Stimulated activated memory B cell treated with anti-CD40 and anti-IgM and Interleukin-4, amounts not matched to agents 10 μg/mL and 1 μg/mL and 100 μg/mL, for 72 hours (primary cell): Measurements from ENCODE around the gene PUSL1.
"Not testable (repeated sequence)": the region's sequence is repeated elsewhere in the genome, so short reads cannot be mapped to it uniquely, and the experiment has no call there.

Experiments
- ATAC-seq: fragments of 150-1000 bp; cut with Tn5 transposase; 2 replicates; pipeline ENCODE4 v1.10.0; 2021
- H3K27ac Mint-ChIP-seq: one replicate; pipeline ENCODE4 v1.8.0; 2022; ENCODE audit warnings: mild to moderate bottlenecking, mixed read lengths
- H3K27me3 Mint-ChIP-seq: one replicate; pipeline ENCODE4 v1.8.0; 2022; ENCODE audit warnings: mixed read lengths
- H3K36me3 Mint-ChIP-seq: one replicate; pipeline ENCODE4 v1.8.0; 2022; ENCODE audit warnings: mixed read lengths
- H3K4me1 Mint-ChIP-seq: one replicate; pipeline ENCODE4 v1.8.0; 2022; ENCODE audit warnings: mixed read lengths
- H3K4me3 Mint-ChIP-seq: one replicate; pipeline ENCODE4 v1.8.0; 2022; ENCODE audit warnings: mild to moderate bottlenecking, moderate library complexity, mixed read lengths
- H3K9me3 Mint-ChIP-seq: one replicate; pipeline ENCODE4 v1.8.0; 2022; ENCODE audit warnings: mixed read lengths

Gene PUSL1

GRCh38 chr1:1309251-1310108, 1.1 kb downstream of the PUSL1 start:
- no peak for ATAC-seq
- Mint-ChIP-seq H3K27ac (peak overlapping the region; percentile 75), H3K9me3 (no peaks in the 10 kb centered on the region), H3K27me3 (no peaks in the 10 kb centered on the region), H3K4me3 (peak overlapping the region; percentile 79), H3K4me1 (peaks cover 34% of the 10 kb centered on the region), H3K36me3 (peaks cover 16% of the 10 kb centered on the region)

- Mint-ChIP-seq H3K27me3 (no peaks in the 10 kb centered on the region), H3K9me3 (no peaks in the 10 kb centered on the region), H3K4me1 (peaks cover 28% of the 10 kb centered on the region), H3K27ac (peak overlapping the region; percentile 75), H3K36me3 (peaks cover 22% of the 10 kb centered on the region), H3K4me3 (peak overlapping the region; percentile 79)
- ATAC-seq: no peak
Measured at GRCh38 chr1:1310109-1310385, 1.6 kb downstream of the PUSL1 start.

- no peak for ATAC-seq
- H3K27me3 Mint-ChIP-seq: no peaks in the 10 kb centered on the region
- peaks cover 23% of the 10 kb centered on the region for H3K36me3 Mint-ChIP-seq
- no peak overlapping the region for H3K27ac Mint-ChIP-seq
- peak overlapping the region; percentile 79 for H3K4me3 Mint-ChIP-seq
- peaks cover 23% of the 10 kb centered on the region for H3K4me1 Mint-ChIP-seq
- H3K9me3 Mint-ChIP-seq: no peaks in the 10 kb centered on the region
Measured at GRCh38 chr1:1310476-1311053, 2.2 kb downstream of the PUSL1 start.

- ATAC-seq: no peak
- Mint-ChIP-seq H3K27me3 (no peaks in the 10 kb centered on the region), H3K9me3 (no peaks in the 10 kb centered on the region), H3K4me3 (no peak overlapping the region), H3K36me3 (peaks cover 23% of the 10 kb centered on the region), H3K27ac (no peak overlapping the region), H3K4me1 (peaks cover 15% of the 10 kb centered on the region)
Measured at GRCh38 chr1:1311107-1312104, 3.0 kb downstream of the PUSL1 start.

- no peak for ATAC-seq
- H3K27ac Mint-ChIP-seq: no peak overlapping the region
- H3K36me3 Mint-ChIP-seq: peaks cover 23% of the 10 kb centered on the region
Measured at GRCh38 chr1:1312450-1313314, 4.3 kb downstream of the PUSL1 start.

GRCh38 chr1:1313500-1314236, 5.3 kb downstream of the PUSL1 start:
- Mint-ChIP-seq H3K9me3 (no peaks in the 10 kb centered on the region), H3K36me3 (peaks cover 23% of the 10 kb centered on the region), H3K27me3 (no peaks in the 10 kb centered on the region), H3K4me1 (peaks cover 7% of the 10 kb centered on the region), H3K27ac (no peak overlapping the region), H3K4me3 (no peak overlapping the region)
- ATAC-seq: no peak

More at GRCh38 chr1:1312450-1313314, 4.3 kb downstream of the PUSL1 start:
- Mint-ChIP-seq H3K27me3 (no peaks in the 10 kb centered on the region), H3K9me3 (no peaks in the 10 kb centered on the region), H3K4me3 (no peak overlapping the region), H3K4me1 (peaks cover 7% of the 10 kb centered on the region)

- H3K4me1 Mint-ChIP-seq: peaks cover 7% of the 10 kb centered on the region
- no peaks in the 10 kb centered on the region for H3K27me3 Mint-ChIP-seq
- H3K36me3 Mint-ChIP-seq: peaks cover 28% of the 10 kb centered on the region
- H3K9me3 Mint-ChIP-seq: no peaks in the 10 kb centered on the region
- ATAC-seq: no peak
- no peak overlapping the region for H3K27ac Mint-ChIP-seq
- no peak overlapping the region for H3K4me3 Mint-ChIP-seq
Measured at GRCh38 chr1:1314237-1314586, 5.8 kb downstream of the PUSL1 start.

- H3K9me3 Mint-ChIP-seq: no peaks in the 10 kb centered on the region
- H3K4me3 Mint-ChIP-seq: no peak overlapping the region
- ATAC-seq: no peak
- H3K36me3 Mint-ChIP-seq: peaks cover 34% of the 10 kb centered on the region
- H3K27ac Mint-ChIP-seq: no peak overlapping the region
- no peaks in the 10 kb centered on the region for H3K27me3 Mint-ChIP-seq
- peaks cover 7% of the 10 kb centered on the region for H3K4me1 Mint-ChIP-seq
Measured at GRCh38 chr1:1314678-1315335, 6.4 kb downstream of the PUSL1 start.

- H3K9me3 Mint-ChIP-seq: no peaks in the 10 kb centered on the region
- ATAC-seq: no peak
- H3K27ac Mint-ChIP-seq: no peak overlapping the region
- peaks cover 38% of the 10 kb centered on the region for H3K36me3 Mint-ChIP-seq
- no peaks in the 10 kb centered on the region for H3K27me3 Mint-ChIP-seq
- no peak overlapping the region for H3K4me3 Mint-ChIP-seq
- peaks cover 10% of the 10 kb centered on the region for H3K4me1 Mint-ChIP-seq
Measured at GRCh38 chr1:1315435-1315954, 7.1 kb downstream of the PUSL1 start.

- peaks cover 38% of the 10 kb centered on the region for H3K36me3 Mint-ChIP-seq
- ATAC-seq, H3K27me3 Mint-ChIP-seq, H3K4me3 Mint-ChIP-seq, H3K9me3 Mint-ChIP-seq, H3K27ac Mint-ChIP-seq: not testable (repeated sequence)
- peaks cover 10% of the 10 kb centered on the region for H3K4me1 Mint-ChIP-seq
Measured at GRCh38 chr1:1316199-1316598, 7.8 kb downstream of the PUSL1 start.

GRCh38 chr1:1317420-1317819, 9.0 kb downstream of the PUSL1 start:
- Mint-ChIP-seq H3K27ac (no peak overlapping the region), H3K36me3 (peaks cover 41% of the 10 kb centered on the region), H3K9me3 (no peaks in the 10 kb centered on the region), H3K4me3 (no peak overlapping the region), H3K27me3 (no peaks in the 10 kb centered on the region), H3K4me1 (peaks cover 17% of the 10 kb centered on the region)
- no peak for ATAC-seq

GRCh38 chr1:1318131-1318652, 9.8 kb downstream of the PUSL1 start:
- H3K27ac Mint-ChIP-seq: no peak overlapping the region
- peaks cover 34% of the 10 kb centered on the region for H3K36me3 Mint-ChIP-seq
- peaks cover 24% of the 10 kb centered on the region for H3K4me1 Mint-ChIP-seq
- no peaks in the 10 kb centered on the region for H3K9me3 Mint-ChIP-seq
- no peak for ATAC-seq
- no peaks in the 10 kb centered on the region for H3K27me3 Mint-ChIP-seq
- H3K4me3 Mint-ChIP-seq: no peak overlapping the region

GRCh38 chr1:1318777-1319645, 10.6 kb downstream of the PUSL1 start:
- Mint-ChIP-seq H3K9me3 (no peaks in the 10 kb centered on the region), H3K36me3 (peaks cover 28% of the 10 kb centered on the region), H3K27ac (no peak overlapping the region), H3K4me3 (no peak overlapping the region), H3K27me3 (no peaks in the 10 kb centered on the region), H3K4me1 (peaks cover 31% of the 10 kb centered on the region)
- no peak for ATAC-seq
